SK-MEL-5 (cell line): ENCODE results near the gene FARP1. TPM values are rescaled to one million over a fixed set of nuclear protein-coding genes. Genes with fewer than 3 reads are reported as not detected.
A peak's percentile ranks its signal among the peaks of the same experiment; 100 is the strongest.

Experiments used
- DNase-seq: peaks from one replicate; pipeline ENCODE4 v3.0.0-alpha.2; 2016; ENCODE audit warnings: low read depth, low spot score
- in situ Hi-C: cut with HindIII; loops from 2 replicates; pipeline ENCODE4 v1.10.0; 2016; ENCODE audit warnings: low sequenced_read_pairs, high pct_unique_total_duplicates, low pct_unique_long_range_greater_than_20kb
- total RNA-seq: library from RNA; depleted of rRNA; stranded (reverse); fragments of >200 nt; shearing (Covaris generic); gene quantifications from 2 replicates; pipeline ENCODE4 v1.2.3, GENCODE V29; 2014

Gene FARP1
- total RNA-seq, 1 experiment from 2014 or later: 39.8 TPM

GRCh38 chr13:98187965-98188261 lies 45.0 kb downstream of the FARP1 start:
- in situ Hi-C loops: no loop called here
- no peak for DNase-seq

DNA sequence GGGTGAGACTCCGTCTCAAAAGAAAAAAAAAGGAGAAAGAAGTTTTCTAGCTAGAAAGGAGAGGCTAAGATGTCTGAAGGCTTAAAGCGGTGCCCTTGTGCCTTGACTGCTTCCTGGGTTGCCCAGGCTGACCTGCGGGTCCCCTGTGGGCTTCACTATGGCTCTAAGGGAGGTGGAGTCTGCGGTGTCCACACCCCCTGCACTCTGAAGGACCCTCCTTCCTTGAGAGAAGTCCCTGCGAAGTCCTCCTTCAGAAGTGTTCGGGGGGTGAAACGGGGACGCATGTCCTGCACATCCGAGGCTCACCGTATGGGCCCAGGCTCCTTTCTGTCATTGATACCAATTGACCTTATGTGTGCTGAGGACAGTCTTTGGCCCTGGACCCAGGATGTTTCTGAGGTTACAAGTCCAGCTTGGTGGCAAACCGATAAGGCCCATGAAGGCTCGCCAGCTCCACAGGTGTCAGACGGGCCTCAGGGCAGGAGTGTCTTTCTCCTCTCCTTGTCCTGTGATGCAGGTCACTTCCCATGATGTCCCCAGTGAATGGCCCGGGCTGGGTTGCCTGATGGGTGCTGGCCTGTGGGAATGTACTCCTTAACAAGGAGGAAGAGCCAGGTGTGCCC lies 45.8 kb downstream of the FARP1 start:
- in situ Hi-C loops: no loop called here
- DNase-seq: no peak

GRCh38 chr13:98189841-98190505 lies 47.1 kb downstream of the FARP1 start:
- in situ Hi-C loops: no loop called here
- no peak for DNase-seq

DNA sequence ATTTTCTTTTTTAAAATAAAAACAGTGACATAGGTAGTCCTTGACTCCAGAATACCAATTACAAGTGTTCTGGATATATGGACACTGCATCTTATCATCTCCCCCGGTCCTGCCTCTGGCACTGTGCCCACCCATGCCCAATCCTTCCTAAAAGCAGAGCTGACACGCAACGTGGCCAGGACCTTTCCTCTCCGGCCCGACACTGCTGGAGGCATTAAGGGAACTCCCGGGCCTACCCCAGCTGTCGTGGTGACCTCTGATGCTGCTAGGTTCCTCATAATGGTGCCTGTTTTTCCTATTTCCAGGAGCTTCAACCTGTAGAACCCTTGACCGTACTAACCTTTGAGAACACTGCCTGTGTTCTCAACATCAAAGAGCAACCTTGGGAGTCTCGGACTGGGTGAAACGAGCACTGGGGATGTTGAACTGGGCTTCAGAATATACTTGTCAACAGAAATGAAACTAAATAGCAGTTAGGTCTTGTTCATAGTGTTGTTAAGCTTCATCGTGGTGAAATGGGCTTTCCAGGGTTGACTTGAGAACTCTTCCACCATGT lies 48.1 kb downstream of the FARP1 start:
- DNase-seq: no peak
- in situ Hi-C loops: no loop called here

GRCh38 chr13:98192008-98192407 lies 49.1 kb downstream of the FARP1 start:
- no peak for DNase-seq
- in situ Hi-C loops: no loop called here

- in situ Hi-C loops: no loop called here
- no peak for DNase-seq
These were observed 52.3 kb downstream of the FARP1 start for GRCh38 chr13:98195054-98195791.

DNA sequence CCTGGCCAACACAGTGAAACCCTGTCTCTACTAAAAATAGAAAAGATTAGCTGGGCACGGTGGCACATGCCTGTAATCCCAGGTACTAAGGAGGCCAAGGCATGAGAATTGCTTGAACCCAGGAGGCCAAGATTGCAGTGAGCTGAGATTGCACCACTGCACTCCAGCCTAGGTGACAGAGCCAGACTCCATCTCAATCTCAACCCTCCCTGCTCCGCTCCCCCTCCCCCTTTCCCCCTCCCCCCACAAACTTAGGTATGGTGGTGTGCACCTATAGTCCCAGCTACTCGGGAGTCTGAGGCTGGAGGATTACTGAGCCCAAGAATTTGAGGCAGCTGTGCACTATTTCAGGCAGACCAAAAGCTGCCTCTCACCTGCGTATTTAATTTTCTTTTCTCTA lies 55.8 kb downstream of the FARP1 start:
- DNase-seq: no peak
- in situ Hi-C loops: no loop called here

GRCh38 chr13:98199480-98199879 lies 56.6 kb downstream of the FARP1 start:
- in situ Hi-C loops: no loop called here
- no peak for DNase-seq

DNA sequence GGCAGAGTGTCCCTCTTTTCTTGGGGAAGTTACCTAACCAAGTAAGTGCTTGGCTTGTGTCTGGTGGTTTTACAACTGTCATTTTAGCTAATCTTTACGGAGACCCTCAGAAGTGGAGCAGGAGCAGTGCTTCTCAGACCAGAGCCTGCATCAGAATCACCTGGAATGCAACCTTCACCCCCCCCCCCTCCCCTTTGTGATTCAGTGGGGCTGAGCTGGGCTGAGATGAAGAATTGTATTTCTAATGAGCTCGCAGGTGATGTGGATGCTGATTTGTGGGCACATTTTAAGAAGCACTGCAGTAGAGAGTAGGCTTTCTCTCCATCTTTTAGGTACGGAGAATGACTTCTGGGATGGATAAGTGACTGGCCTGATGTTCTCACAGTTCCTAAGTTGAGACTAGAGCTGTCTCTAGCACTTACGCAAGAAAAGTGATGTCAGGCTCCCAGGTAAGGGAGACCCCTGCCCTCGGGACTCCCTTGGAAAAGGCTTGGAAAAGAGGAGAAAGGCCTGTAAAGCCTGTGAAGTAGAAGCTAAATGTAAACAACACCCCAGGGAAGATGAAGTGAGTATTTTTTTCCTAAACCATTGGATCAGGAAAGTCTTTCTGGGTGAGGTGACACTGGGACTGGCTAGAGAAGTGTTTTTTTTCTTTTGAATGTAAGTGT lies 57.5 kb downstream of the FARP1 start:
- DNase-seq: no peak
- in situ Hi-C loops: no loop called here

GRCh38 chr13:98201189-98201588 lies 58.3 kb downstream of the FARP1 start:
- in situ Hi-C loops: no loop called here
- no peak for DNase-seq

GRCh38 chr13:98201984-98202383 lies 59.1 kb downstream of the FARP1 start:
- DNase-seq: peak; percentile 29
- in situ Hi-C loops: no loop called here

DNA sequence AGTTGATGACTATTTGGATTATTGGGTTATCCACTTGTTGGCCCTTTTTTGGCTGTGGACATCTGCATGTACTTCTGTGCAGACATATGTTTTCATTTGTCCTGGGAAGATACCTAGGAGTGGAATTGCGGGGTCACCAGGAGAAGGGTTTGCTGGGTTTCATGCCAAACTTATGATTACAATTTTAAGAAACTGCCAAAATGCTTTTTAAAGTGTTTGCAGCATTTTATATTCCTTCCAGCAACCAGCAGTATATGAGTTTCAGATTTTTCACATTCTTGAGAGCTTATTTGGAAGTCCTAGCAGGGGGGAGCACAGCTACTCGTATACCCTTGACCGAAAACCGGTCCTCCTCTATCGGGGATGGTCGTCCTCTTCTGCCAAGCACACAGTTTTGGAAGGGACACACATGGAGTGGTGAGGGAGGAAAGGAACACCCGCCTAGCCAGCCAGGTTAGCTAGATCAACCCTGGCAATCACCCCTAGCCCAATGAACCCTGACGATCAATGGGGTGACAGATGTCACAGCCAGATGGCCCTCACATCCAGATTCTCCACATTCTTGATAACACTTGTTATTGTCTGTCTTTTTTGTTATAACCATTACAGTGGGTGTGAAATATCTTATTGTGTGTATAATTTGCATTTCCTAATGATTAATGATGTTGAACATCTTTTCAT lies 60.9 kb downstream of the FARP1 start:
- in situ Hi-C loops: no loop called here
- DNase-seq: no peak

DNA sequence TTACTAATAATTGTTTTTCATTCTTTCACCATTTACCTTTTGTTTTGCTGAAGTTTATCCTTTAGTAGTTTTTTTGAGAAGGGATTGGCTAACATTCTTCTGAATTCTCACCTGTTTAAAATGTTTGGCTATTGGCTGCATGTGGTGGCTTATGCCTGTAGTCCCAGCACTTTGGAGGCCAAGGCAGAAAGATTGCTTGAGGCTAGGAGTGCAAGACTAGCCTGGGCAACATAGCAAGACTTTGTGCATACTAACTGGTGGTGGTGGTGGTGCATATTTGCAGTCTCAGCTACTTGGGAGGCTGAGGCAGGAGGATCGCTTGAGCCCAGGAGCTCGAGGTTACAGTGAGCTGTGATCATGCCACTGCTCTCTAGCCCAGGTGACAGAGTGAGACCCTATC lies 61.7 kb downstream of the FARP1 start:
- in situ Hi-C loops: no loop called here
- DNase-seq: no peak

DNA sequence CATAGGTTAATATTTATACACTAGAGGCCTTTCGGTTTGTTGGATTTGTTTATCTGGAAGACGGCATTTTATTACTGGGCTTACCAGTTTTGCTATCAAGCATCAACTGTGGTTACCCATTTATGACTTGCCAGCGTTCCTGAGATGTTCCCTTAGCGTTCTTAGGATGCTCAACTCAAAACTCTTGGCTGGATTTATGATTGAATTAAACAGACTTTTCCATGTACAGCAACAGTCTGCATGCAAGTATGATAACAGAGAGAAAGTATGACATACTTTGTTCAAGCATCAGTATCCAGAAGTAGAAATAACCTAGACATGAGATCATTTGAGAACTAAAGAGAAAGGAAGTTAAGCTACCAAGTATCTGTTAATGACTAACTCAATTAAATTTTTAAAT lies 64.1 kb downstream of the FARP1 start:
- in situ Hi-C loops: no loop called here
- no peak for DNase-seq

- in situ Hi-C loops: no loop called here
- no peak for DNase-seq
These were observed 64.5 kb downstream of the FARP1 start for GRCh38 chr13:98207416-98207815.

- DNase-seq: no peak
These were observed 65.7 kb downstream of the FARP1 start for GRCh38 chr13:98208606-98209005.

DNA sequence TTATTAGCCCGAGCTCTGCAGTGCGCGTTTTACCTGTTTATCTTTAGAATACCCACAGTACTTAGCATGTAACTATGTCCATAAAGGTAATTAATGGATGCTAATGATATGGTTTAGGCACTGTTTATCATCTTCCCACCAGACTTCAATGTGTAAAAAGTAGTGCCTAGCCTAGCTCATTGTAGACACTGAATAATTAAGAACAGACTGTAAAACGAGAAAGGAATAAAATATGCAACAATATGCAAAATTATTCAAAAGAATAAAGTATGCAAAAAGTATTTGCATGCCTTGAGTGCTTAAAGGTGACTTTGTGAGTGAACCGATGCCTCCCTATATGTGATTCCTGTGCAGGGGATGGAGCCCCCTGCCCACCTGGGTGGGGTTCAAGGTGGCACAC lies 69.9 kb downstream of the FARP1 start:
- no peak for DNase-seq
- in situ Hi-C loops: no loop called here

More at GRCh38 chr13:98208606-98209005, 65.7 kb downstream of the FARP1 start:
- in situ Hi-C loops: no loop called here

DNA sequence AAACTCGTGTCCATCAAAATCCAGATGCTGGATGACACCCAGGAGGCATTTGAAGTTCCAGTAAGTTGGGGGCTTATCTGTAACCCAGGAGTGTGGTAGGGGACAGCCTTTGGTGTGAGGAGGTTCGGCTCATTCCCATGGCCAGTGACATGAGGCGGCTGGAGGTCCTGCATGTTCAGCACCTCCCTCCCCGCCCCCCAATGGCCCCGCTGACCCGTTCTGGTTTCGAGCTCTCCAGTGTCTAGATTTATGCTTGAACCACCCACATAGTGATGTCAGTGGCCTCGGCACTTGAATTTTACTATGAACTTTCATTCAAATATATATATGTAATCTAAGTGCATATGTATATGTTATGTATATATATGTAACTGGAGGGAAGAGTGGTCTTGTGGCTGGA lies 70.5 kb downstream of the FARP1 start:
- in situ Hi-C loops: no loop called here
- DNase-seq: no peak
